PC-9 (cell line): ENCODE data around the gene SPTB. TPM values are rescaled to one million over a fixed set of nuclear protein-coding genes. Genes with fewer than 3 reads are reported as not detected.

Source experiments
- BruUV-seq: library from RNA; stranded (reverse); fragments of 400-500 nt; replicated peaks from 2 replicates; lab custom pipeline; 2021; lab: Mats Ljungman, UMichigan
- CTCF ChIA-PET: fragments of 300-600 bp; sonication (Branson Sonifier 250); formaldehyde crosslinking; loops from one replicate; lab custom pipeline; 2022; ENCODE audit warnings: antibody characterized with exemption; lab: Charles Lee
- POLR2A ChIA-PET: fragments of 300-600 bp; sonication (Branson Sonifier 250); formaldehyde crosslinking; loops from one replicate; lab custom pipeline; 2022; ENCODE audit warnings: antibody characterized with exemption; ENCODE audit not compliant: unreplicated experiment; lab: Charles Lee
- DNase-seq, 2 experiments: peaks; one replicate each; pipeline versions ENCODE4 v3.0.0 to v3.0.0-alpha.2; 2015 to 2022; ENCODE audit warnings: mixed read lengths in 1 of 2
- H2AFZ ChIP-seq: fragments of 200-600 bp; sonication (generic); 2 replicates; pipeline ENCODE4 v1.8.1; 2017; ENCODE audit warnings: antibody characterized with exemption
- H3F3A ChIP-seq: fragments of 200-600 bp; sonication (generic); 2 replicates; pipeline ENCODE4 v1.8.1; 2017; ENCODE audit warnings: antibody characterized with exemption, mild to moderate bottlenecking, low read depth; ENCODE audit not compliant: insufficient read depth
- H3K27ac ChIP-seq: fragments of 200-600 bp; sonication (generic); 2 replicates; pipeline ENCODE4 v1.6.1; 2016; ENCODE audit warnings: mixed run types
- H3K27me3 ChIP-seq: fragments of 200-600 bp; sonication (generic); 2 replicates; pipeline ENCODE4 v1.6.1; 2016; ENCODE audit warnings: low read depth, mixed run types; ENCODE audit not compliant: insufficient read depth
- H3K36me3 ChIP-seq: fragments of 200-600 bp; sonication (generic); 2 replicates; pipeline ENCODE4 v1.6.1; 2016; ENCODE audit warnings: low read depth, mixed run types
- H3K4me1 ChIP-seq: fragments of 200-600 bp; sonication (generic); replicated peaks from 2 replicates; pipeline ENCODE4 v1.6.1; 2016; ENCODE audit warnings: mixed run types; ENCODE audit not compliant: insufficient read depth
- H3K4me2 ChIP-seq: fragments of 200-600 bp; sonication (generic); 2 replicates; pipeline ENCODE4 v1.6.1; 2017; ENCODE audit warnings: mixed run types
- H3K4me3 ChIP-seq: fragments of 200-600 bp; sonication (generic); 2 replicates; pipeline ENCODE4 v1.6.1; 2016; ENCODE audit warnings: mixed run types
- H3K79me2 ChIP-seq: fragments of 200-600 bp; sonication (generic); 2 replicates; pipeline ENCODE4 v1.6.1; 2017; ENCODE audit warnings: low read depth, mixed run types
- H3K9me2 ChIP-seq: fragments of 200-600 bp; sonication (generic); 2 replicates; pipeline ENCODE4 v1.8.1; 2017; ENCODE audit warnings: mild to moderate bottlenecking; ENCODE audit not compliant: insufficient read depth
- H3K9me3 ChIP-seq: fragments of 200-600 bp; sonication (generic); 2 replicates; pipeline ENCODE4 v1.8.1; 2016; ENCODE audit warnings: low read depth; ENCODE audit not compliant: insufficient read depth
- H4K20me1 ChIP-seq: fragments of 200-600 bp; sonication (generic); 2 replicates; pipeline ENCODE4 v1.8.1; 2017; ENCODE audit not compliant: insufficient read depth
- CTCF ChIP-seq: fragments of 200-600 bp; sonication (generic); conservative IDR thresholded peaks from 2 replicates; pipeline ENCODE4 v1.6.1; 2017; ENCODE audit warnings: mixed run types, antibody characterized with exemption, mild to moderate bottlenecking, moderate library complexity
- EZH2 ChIP-seq: fragments of 200-600 bp; sonication (generic); IDR thresholded peaks from 2 replicates; pipeline ENCODE4 v1.8.0; 2017; ENCODE audit warnings: antibody characterized with exemption, low read depth
- intact Hi-C: fragments of 100-400 bp; cut with micrococcal nuclease; formaldehyde crosslinking; loops from one replicate; pipeline ENCODE4 v1.10.0; 2022; ENCODE audit not compliant: unreplicated experiment
- total RNA-seq: library from RNA; stranded (reverse); gene quantifications from 2 replicates; pipeline ENCODE4 v1.2.3, GENCODE V29; 2021

SPTB gene
- total RNA-seq, 1 experiment from 2014 or later = 0.50 TPM

GRCh38 chr14:64726585-64726890, 153.2 kb downstream of the SPTB start:
- CTCF ChIA-PET = no interaction called here
- TF ChIP-seq CTCF (no peak), EZH2 (no peak)
- no peak overlapping the region for H2AFZ ChIP-seq
- H3K9me2 ChIP-seq = no peaks in the 10 kb centered on the region
- H3K36me3 ChIP-seq = peaks cover 17% of the 10 kb centered on the region; the same call in 1 of the 2 replicates
- BruUV-seq = no TSS peak
- H3K4me3 ChIP-seq = no peak overlapping the region
- H3K9me3 ChIP-seq = no peaks in the 10 kb centered on the region
- intact Hi-C loops = loop anchor here (1.0 to 2.0 kb wide), 3 partner anchors 23 to 56 kb away; no protein-coding TSS in a partner anchor
- peak overlapping the region; percentile 53 for H3K27ac ChIP-seq
- peaks cover 18% of the 10 kb centered on the region for H3F3A ChIP-seq
- DNase-seq = peak; percentile 91 to 92
- H3K79me2 ChIP-seq = peaks cover 57% of the 10 kb centered on the region
- POLR2A ChIA-PET = interaction anchor here (0.6 kb wide), 1 partner anchor 23 kb away, joined by 4 read pairs; no protein-coding TSS in a partner anchor
- H3K27me3 ChIP-seq = no peaks in the 10 kb centered on the region
- H3K4me1 ChIP-seq = peaks cover 56% of the 10 kb centered on the region
- no peaks in the 10 kb centered on the region for H4K20me1 ChIP-seq
- H3K4me2 ChIP-seq = peak overlapping the region; percentile 66

GRCh38 chr14:64725879-64726584, 153.7 kb downstream of the SPTB start:
- no peak overlapping the region for H3K4me3 ChIP-seq
- H3K9me2 ChIP-seq = no peaks in the 10 kb centered on the region
- TF ChIP-seq EZH2 = no peak
- no peak for TF ChIP-seq CTCF
- ChIA-PET POLR2A (interaction anchor here (0.5 to 0.6 kb wide), 2 partner anchors 23 to 186 kb away, joined by 4 read pairs; partner anchors contain the start of gene HSPA2), CTCF (no interaction called here)
- H3K79me2 ChIP-seq = peaks cover 62% of the 10 kb centered on the region
- H2AFZ ChIP-seq = no peak overlapping the region
- peaks cover 17% of the 10 kb centered on the region; the same call in 1 of the 2 replicates for H3K36me3 ChIP-seq
- H3K27ac ChIP-seq = peak overlapping the region; percentile 53
- BruUV-seq = no TSS peak
- intact Hi-C loops = loop anchor here (1.0 to 2.0 kb wide), 3 partner anchors 23 to 55 kb away; no protein-coding TSS in a partner anchor
- no peak for DNase-seq
- no peaks in the 10 kb centered on the region for H3K27me3 ChIP-seq
- H3K4me2 ChIP-seq = peak overlapping the region; percentile 66
- no peaks in the 10 kb centered on the region for H3K9me3 ChIP-seq
- H3K4me1 ChIP-seq = peaks cover 61% of the 10 kb centered on the region
- H3F3A ChIP-seq = peaks cover 19% of the 10 kb centered on the region
- no peaks in the 10 kb centered on the region for H4K20me1 ChIP-seq

GRCh38 chr14:64725261-64725815, 154.4 kb downstream of the SPTB start:
- no peak overlapping the region for H3K4me3 ChIP-seq
- no peak for DNase-seq
- H3F3A ChIP-seq = peaks cover 26% of the 10 kb centered on the region
- H3K4me2 ChIP-seq = peak overlapping the region; percentile 66; the same call in 1 of the 2 replicates
- H2AFZ ChIP-seq = no peak overlapping the region
- peak overlapping the region; percentile 53; the same call in 1 of the 2 replicates for H3K27ac ChIP-seq
- no peaks in the 10 kb centered on the region for H4K20me1 ChIP-seq
- no peaks in the 10 kb centered on the region for H3K27me3 ChIP-seq
- peaks cover 68% of the 10 kb centered on the region for H3K4me1 ChIP-seq
- BruUV-seq = no TSS peak
- ChIA-PET POLR2A (interaction anchor here (0.5 to 0.6 kb wide), 2 partner anchors 28 to 185 kb away, joined by 3 to 4 read pairs; partner anchors contain the start of gene HSPA2), CTCF (interaction anchor here (0.6 kb wide), 1 partner anchor 17 kb away, joined by 9 read pairs; no protein-coding TSS in a partner anchor)
- no peaks in the 10 kb centered on the region for H3K9me3 ChIP-seq
- no peak for TF ChIP-seq EZH2
- no peak for TF ChIP-seq CTCF
- intact Hi-C loops = no loop called here
- H3K36me3 ChIP-seq = peaks cover 17% of the 10 kb centered on the region; the same call in 1 of the 2 replicates
- H3K9me2 ChIP-seq = no peaks in the 10 kb centered on the region
- H3K79me2 ChIP-seq = peaks cover 69% of the 10 kb centered on the region
